ENCODE measurements around the gene GUCY2D. TPM values are rescaled to one million over a fixed set of nuclear protein-coding genes. Genes with fewer than 3 reads are reported as not detected.

GUCY2D gene
- total RNA-seq, 1 donor from 2014 or later, result not detected

DNA sequence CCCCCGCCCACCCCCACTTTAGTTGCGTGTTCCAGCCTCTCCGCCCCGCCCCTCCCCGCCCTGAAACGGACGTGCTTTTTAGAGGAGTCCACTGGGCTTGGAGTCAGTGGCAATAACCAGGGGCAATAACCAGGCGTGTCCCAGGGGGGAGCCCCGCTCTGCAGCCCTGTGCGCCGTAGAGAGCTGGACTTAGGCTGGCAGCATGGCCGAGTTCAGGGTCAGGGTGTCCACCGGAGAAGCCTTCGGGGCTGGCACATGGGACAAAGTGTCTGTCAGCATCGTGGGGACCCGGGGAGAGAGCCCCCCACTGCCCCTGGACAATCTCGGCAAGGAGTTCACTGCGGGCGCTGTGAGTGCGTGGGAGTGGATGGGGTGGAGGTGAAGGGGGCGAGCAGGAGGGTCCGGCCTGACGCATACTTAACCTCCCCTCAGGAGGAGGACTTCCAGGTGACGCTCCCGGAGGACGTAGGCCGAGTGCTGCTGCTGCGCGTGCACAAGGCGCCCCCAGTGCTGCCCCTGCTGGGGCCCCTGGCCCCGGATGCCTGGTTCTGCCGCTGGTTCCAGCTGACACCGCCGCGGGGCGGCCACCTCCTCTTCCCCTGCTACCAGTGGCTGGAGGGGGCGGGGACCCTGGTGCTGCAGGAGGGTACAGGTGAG, 36.7 kb downstream of the GUCY2D start, which contains the start of gene ALOX15B:
ALOX15B (plus strand) TSS at position 106 of the 657 bp plus-strand sequence; CDS start at position 203, 97 bp downstream.
- TF ChIP-seq POLR2AphosphoS5 (IDR thresholded peaks at IDR 0.05; ENCODE audit: insufficient read depth in 1 of 2, low read depth in 1 of 2), result peak in 1 of 2 donors; percentile 20
- no peak for TF ChIP-seq CTCF (IDR thresholded peaks at IDR 0.05)
- TF ChIP-seq POLR2A (IDR thresholded peaks at IDR 0.05), result no peak
- Histone ChIP-seq H3K27ac (peak within 1 kb of the TSS; percentile 33), H3K36me3 (no peaks in the 10 kb centered on the region), H3K4me1 (peaks cover 25% of the 10 kb centered on the region), H3K27me3 (no peaks in the 10 kb centered on the region), H3K4me3 (peak within 1 kb of the TSS; percentile 26 to 47), H3K9me3 (no peaks in the 10 kb centered on the region)
- intact Hi-C loops (cut with DNase I), result no loop called here
- peak in 1 of 2 donors; percentile 80 for DNase-seq (ENCODE audit: extremely low spot score in 2 of 2)

DNA sequence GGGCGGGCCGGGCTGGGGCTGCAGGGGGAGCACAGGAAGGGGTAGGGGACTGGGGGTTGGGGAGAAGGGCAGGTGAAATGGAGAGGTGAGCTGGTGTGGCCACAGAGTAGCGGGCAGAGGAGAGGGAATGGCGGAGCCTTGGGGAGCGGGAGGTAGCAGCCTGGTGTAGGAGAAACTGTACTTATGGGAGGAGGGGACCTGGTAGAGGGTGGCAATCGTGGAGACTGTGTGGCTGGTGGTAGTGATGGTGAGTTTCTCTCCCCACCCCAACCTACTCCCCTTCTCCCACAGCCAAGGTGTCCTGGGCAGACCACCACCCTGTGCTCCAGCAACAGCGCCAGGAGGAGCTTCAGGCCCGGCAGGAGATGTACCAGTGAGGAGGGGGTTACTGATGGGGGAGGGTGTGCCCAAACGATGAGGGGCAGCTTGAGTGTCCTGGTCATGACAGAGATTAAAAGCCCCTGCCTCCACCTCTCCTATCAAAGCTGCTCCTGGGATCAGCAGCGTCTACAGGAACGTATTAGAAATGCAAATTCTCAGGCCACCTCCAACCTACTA, 37.3 kb downstream of the GUCY2D start:
- peak in 1 of 2 donors; percentile 82 for DNase-seq (ENCODE audit: extremely low spot score in 2 of 2)
- H3K4me1 ChIP-seq, result peaks cover 25% of the 10 kb centered on the region
- no peak overlapping the region for H3K27ac ChIP-seq
- intact Hi-C loops (cut with DNase I), result no loop called here
- H3K4me3 ChIP-seq, result peak overlapping the region; percentile 26 to 47
- no peaks in the 10 kb centered on the region for H3K27me3 ChIP-seq
- no peaks in the 10 kb centered on the region for H3K9me3 ChIP-seq
- TF ChIP-seq POLR2A (IDR thresholded peaks at IDR 0.05) (no peak), CTCF (IDR thresholded peaks at IDR 0.05) (no peak), POLR2AphosphoS5 (IDR thresholded peaks at IDR 0.05; ENCODE audit: insufficient read depth in 1 of 2, low read depth in 1 of 2) (no peak)
- H3K36me3 ChIP-seq, result no peaks in the 10 kb centered on the region

GRCh38 chr17:8041249-8041928, 39.0 kb downstream of the GUCY2D start:
- Histone ChIP-seq H3K27me3 (no peaks in the 10 kb centered on the region), H3K9me3 (no peaks in the 10 kb centered on the region), H3K36me3 (no peaks in the 10 kb centered on the region), H3K27ac (no peak overlapping the region), H3K4me1 (peaks cover 25% of the 10 kb centered on the region), H3K4me3 (peak overlapping the region in 1 of 2 donors; percentile 13)
- TF ChIP-seq POLR2AphosphoS5 (IDR thresholded peaks at IDR 0.05; ENCODE audit: insufficient read depth in 1 of 2, low read depth in 1 of 2), result no peak
- TF ChIP-seq CTCF (IDR thresholded peaks at IDR 0.05), result peak in 2 of 3 experiments; percentile 38 to 43
- no peak for TF ChIP-seq POLR2A (IDR thresholded peaks at IDR 0.05)
- no peak for DNase-seq (ENCODE audit: extremely low spot score in 2 of 2)
- intact Hi-C loops (cut with DNase I), result no loop called here

GRCh38 chr17:8041979-8042378, 39.6 kb downstream of the GUCY2D start:
- Histone ChIP-seq H3K36me3 (no peaks in the 10 kb centered on the region), H3K4me3 (no peak overlapping the region), H3K4me1 (peaks cover 25% of the 10 kb centered on the region), H3K27ac (no peak overlapping the region), H3K9me3 (no peaks in the 10 kb centered on the region), H3K27me3 (no peaks in the 10 kb centered on the region)
- no peak for TF ChIP-seq POLR2AphosphoS5 (IDR thresholded peaks at IDR 0.05; ENCODE audit: insufficient read depth in 1 of 2, low read depth in 1 of 2)
- TF ChIP-seq CTCF (IDR thresholded peaks at IDR 0.05), result no peak
- no peak for TF ChIP-seq POLR2A (IDR thresholded peaks at IDR 0.05)
- no peak for DNase-seq (ENCODE audit: extremely low spot score in 2 of 2)
- intact Hi-C loops (cut with DNase I), result no loop called here
